Mesangial cell (primary cell): ENCODE results near the gene PLA2G4C. TPM values are rescaled to one million over a fixed set of nuclear protein-coding genes. Genes with fewer than 3 reads are reported as not detected.

ENCODE experiments used
- total RNA-seq: library from RNA; depleted of rRNA; stranded (reverse); fragments of >200 nt; gene quantifications from 2 replicates; pipeline ENCODE4 v1.2.3, GENCODE V29; 2015

PLA2G4C gene, protein sequence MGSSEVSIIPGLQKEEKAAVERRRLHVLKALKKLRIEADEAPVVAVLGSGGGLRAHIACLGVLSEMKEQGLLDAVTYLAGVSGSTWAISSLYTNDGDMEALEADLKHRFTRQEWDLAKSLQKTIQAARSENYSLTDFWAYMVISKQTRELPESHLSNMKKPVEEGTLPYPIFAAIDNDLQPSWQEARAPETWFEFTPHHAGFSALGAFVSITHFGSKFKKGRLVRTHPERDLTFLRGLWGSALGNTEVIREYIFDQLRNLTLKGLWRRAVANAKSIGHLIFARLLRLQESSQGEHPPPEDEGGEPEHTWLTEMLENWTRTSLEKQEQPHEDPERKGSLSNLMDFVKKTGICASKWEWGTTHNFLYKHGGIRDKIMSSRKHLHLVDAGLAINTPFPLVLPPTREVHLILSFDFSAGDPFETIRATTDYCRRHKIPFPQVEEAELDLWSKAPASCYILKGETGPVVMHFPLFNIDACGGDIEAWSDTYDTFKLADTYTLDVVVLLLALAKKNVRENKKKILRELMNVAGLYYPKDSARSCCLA
- total RNA-seq: 1.1 and 7.0 TPM in 2 replicates

DNA sequence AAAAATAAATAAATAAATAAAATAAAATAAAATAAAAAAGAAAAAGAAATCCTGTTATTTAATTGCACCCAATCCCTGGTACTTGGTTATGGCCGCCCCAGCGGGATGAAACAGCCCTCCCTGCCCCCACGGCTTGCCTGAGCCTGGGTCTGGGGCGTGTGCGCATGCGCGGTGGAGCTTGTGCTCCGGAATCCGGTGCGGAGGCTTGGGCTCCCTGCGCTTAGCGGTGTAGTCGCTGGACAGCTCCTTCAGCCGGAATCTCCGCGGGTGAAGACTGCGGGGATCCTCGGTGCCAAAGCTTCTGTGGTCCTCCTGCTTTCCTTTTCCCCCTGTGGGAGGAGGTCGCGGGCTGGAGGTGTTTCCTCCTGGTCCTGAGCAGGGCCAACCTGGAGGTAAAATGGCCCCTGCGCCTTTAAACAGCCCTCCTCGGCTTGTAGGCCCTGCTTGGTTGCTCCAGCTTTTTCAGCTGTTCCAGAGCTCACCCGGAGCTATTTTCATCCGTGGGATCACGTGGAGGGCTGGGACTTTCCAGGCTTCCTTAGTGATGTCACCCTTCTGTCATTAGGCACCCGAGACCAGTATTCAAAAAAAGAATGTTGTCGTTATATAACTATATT lies at the start of gene PLA2G4C:
Gene PLA2G4C (minus strand): TSS at position 468 of the 617 bp plus-strand sequence. CDS start 4,288 bp downstream, outside the sequence.

DNA sequence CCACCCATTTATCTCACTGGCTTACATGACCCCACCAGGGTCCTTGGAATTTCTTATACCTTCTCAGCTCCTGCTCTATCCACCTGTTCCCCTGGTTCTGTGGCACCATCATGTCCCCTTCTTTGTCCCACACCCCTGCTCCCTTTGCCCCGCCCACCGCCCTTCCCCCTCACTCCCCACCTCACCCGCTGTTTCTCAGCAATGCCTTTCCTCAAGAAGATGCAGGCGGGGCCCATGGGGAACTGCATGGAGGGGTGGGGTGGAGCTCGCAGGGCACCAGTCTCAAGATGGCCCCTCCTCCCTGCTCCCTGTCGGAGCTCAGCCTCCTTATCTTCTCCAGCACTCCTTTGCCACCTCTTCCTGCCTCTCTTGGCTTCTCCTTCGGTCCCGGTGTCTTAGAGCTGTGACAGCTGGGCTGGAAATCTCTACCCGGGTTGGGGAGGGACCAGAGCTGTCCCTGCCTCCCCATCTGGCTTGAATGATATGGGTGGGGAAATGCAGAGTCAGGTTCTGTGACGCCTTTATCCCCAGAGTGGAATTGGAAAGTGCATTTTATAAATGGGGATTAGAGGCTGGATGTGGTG lies 66.8 kb downstream of the PLA2G4C start, which contains the start of gene CABP5:
Gene CABP5 (minus strand): TSS at position 405 of the 584 bp plus-strand sequence. CDS start 157 bp downstream, at position 248.

Other genes starting within 250 kb of the PLA2G4C start
- gene SULT2A1, start 224.5 kb downstream of the PLA2G4C start, total RNA-seq: not detected in 2 replicates
- gene BSPH1, start 118.6 kb downstream of the PLA2G4C start, total RNA-seq: not detected in 2 replicates
- not detected in 2 replicates for gene ELSPBP1, start 116.2 kb downstream of the PLA2G4C start, total RNA-seq
- gene CABP5, start 66.7 kb downstream of the PLA2G4C start, total RNA-seq: not detected in 2 replicates
- gene LIG1, start 59.5 kb upstream of the PLA2G4C start, total RNA-seq: 15.5 and 66.3 TPM in 2 replicates
- gene ZSWIM9, start 59.9 kb upstream of the PLA2G4C start, total RNA-seq: 2.3 and 3.8 TPM in 2 replicates
- 13.0 and 13.2 TPM in 2 replicates for gene CARD8, start 145.1 kb upstream of the PLA2G4C start, total RNA-seq
- gene ZNF114, start 159.3 kb upstream of the PLA2G4C start, total RNA-seq: 0.33 and 0.89 TPM in 2 replicates
- 142 and 190 TPM in 2 replicates for gene EMP3, start 214.7 kb upstream of the PLA2G4C start, total RNA-seq